K562 (cell line): ENCODE measurements around the gene THBS1. TPM values are rescaled to one million over a fixed set of nuclear protein-coding genes. Genes with fewer than 3 reads are reported as not detected.

ENCODE experiments used
- ATAC-seq: fragments of 200-7000 bp; cut with Tn5 transposase; 3 replicates; pipeline ENCODE4 v1.9.1; 2020; ENCODE audit warnings: moderate library complexity
- BruUV-seq: library from RNA; stranded (reverse); fragments of 400-500 nt; replicated peaks from 2 replicates; lab custom pipeline; 2021; lab: Mats Ljungman, UMichigan
- CTCF ChIA-PET: fragments of 300-600 bp; formaldehyde crosslinking; extraction: SDS; loops from one replicate; lab custom pipeline; 2021; ENCODE audit warnings: low intra/inter-chr PET ratio; lab: Yijun Ruan, JAX
- POLR2A ChIA-PET: fragments of 300-600, 350-650 bp; sonication (Branson Sonifier 250); formaldehyde crosslinking; extraction: SDS; loops from one replicate; lab custom pipeline; 2021; ENCODE audit warnings: antibody characterized with exemption, inconsistent platforms; lab: Yijun Ruan, JAX
- DNase-seq, 4 experiments: peaks; one replicate each; pipeline versions ENCODE4 v3.0.0 to v3.0.0-alpha.2; 2011 to 2018; ENCODE audit warnings: low spot score in 3 of 4, mixed read lengths in 3 of 4; ENCODE audit errors: extremely low read depth in 1 of 4
- FAIRE-seq: peaks from 2 replicates; lab custom pipeline; 2011; peaks lifted over from hg19 to GRCh38; lab: Jason Lieb, UNC
- H2AFZ ChIP-seq: 2 replicates; pipeline ENCODE4 v1.6.0; 2011; ENCODE audit warnings: low read depth, low read length, control low read depth, inconsistent platforms
- H3K27ac ChIP-seq: fragments of 200-600 bp; 3 replicates; pipeline ENCODE4 v1.8.0; 2011; ENCODE audit warnings: low read depth, mild to moderate bottlenecking, control low read depth, inconsistent platforms, low read length, moderate library complexity, mixed read lengths; ENCODE audit errors: extremely low read depth
- H3K27me3 ChIP-seq, 2 experiments: fragments of 300-600 bp in 1 of 2; 2 replicates in 1 of 2; 3 replicates in 1 of 2; pipeline versions ENCODE4 v1.6.0 to v1.8.0; 2011; ENCODE audit warnings: inconsistent platforms in 2 of 2, low read length in 2 of 2, mild to moderate bottlenecking in 1 of 2, mixed read lengths in 1 of 2, moderate library complexity in 1 of 2; ENCODE audit not compliant: control insufficient read depth in 2 of 2, insufficient read depth in 2 of 2
- H3K36me3 ChIP-seq: fragments of 300-600 bp; 3 replicates; pipeline ENCODE4 v1.8.0; 2011; ENCODE audit warnings: mild to moderate bottlenecking, low read length, inconsistent platforms; ENCODE audit not compliant: control insufficient read depth, insufficient read depth
- H3K4me1 ChIP-seq, 2 experiments: fragments of 200-600 bp in 1 of 2; replicated peaks in 1 of 2; 2 replicates in 1 of 2; 3 replicates in 1 of 2; pipeline versions ENCODE4 v1.5.1 to v1.8.0; 2011; ENCODE audit warnings: inconsistent platforms in 2 of 2, low read length in 2 of 2, mild to moderate bottlenecking in 1 of 2, mixed read lengths in 1 of 2, moderate library complexity in 1 of 2; ENCODE audit not compliant: control insufficient read depth in 2 of 2, insufficient read depth in 2 of 2
- H3K4me2 ChIP-seq: 2 replicates; pipeline ENCODE4 v1.6.1; 2011; ENCODE audit warnings: low read length, control low read depth, inconsistent platforms, mixed read lengths; ENCODE audit not compliant: insufficient read depth
- H3K4me3 ChIP-seq: fragments of 200-600 bp; sonication (generic), shearing (Covaris generic); 2 replicates; pipeline ENCODE4 v1.5.1; 2016; ENCODE audit warnings: control low read depth, inconsistent platforms
- H3K79me2 ChIP-seq: fragments of 200-600 bp; 3 replicates; pipeline ENCODE4 v1.8.0; 2011; ENCODE audit warnings: low read length, inconsistent platforms; ENCODE audit not compliant: control insufficient read depth, insufficient read depth
- H3K9ac ChIP-seq, 2 experiments: 2 replicates each; pipeline versions ENCODE4 v1.6.0 to v1.6.1; 2011; ENCODE audit warnings: low read depth in 2 of 2, low read length in 2 of 2, control low read depth in 1 of 2, inconsistent platforms in 1 of 2, mild to moderate bottlenecking in 1 of 2, mixed read lengths in 1 of 2; ENCODE audit not compliant: insufficient read depth in 1 of 2
- H3K9me1 ChIP-seq: one replicate; pipeline ENCODE4 v1.6.0; 2011; ENCODE audit warnings: inconsistent platforms, mild to moderate bottlenecking, low read length, moderate library complexity; ENCODE audit not compliant: control insufficient read depth, insufficient read depth
- H3K9me3 ChIP-seq: replicated peaks from 2 replicates; pipeline ENCODE4 v1.5.1; 2011; ENCODE audit warnings: low read depth, low read length, inconsistent platforms; ENCODE audit not compliant: control insufficient read depth, insufficient read depth
- H4K20me1 ChIP-seq: replicated peaks from 2 replicates; pipeline ENCODE4 v1.6.1; 2011; ENCODE audit warnings: low read length, inconsistent platforms, mixed read lengths; ENCODE audit not compliant: control insufficient read depth, insufficient read depth
- ARID3B ChIP-seq: fragments of 250-450 bp; sonication (Bioruptor Pico); IDR thresholded peaks from 2 replicates; pipeline ENCODE4 v1.4.0; 2020; ENCODE audit warnings: borderline replicate concordance
- CTCFL ChIP-seq: IDR thresholded peaks from 2 replicates; pipeline ENCODE4 v1.6.1; 2011; ENCODE audit warnings: borderline replicate concordance, low read depth, mild to moderate bottlenecking, moderate library complexity, low read length; ENCODE audit not compliant: insufficient read depth, poor library complexity, severe bottlenecking
- NCOA2 ChIP-seq, 2 experiments: fragments of 450-650 bp; IDR thresholded peaks; 2 replicates each; pipeline ENCODE4 v1.6.1; 2018; ENCODE audit warnings: mild to moderate bottlenecking in 2 of 2, moderate library complexity in 1 of 2; ENCODE audit not compliant: partially characterized antibody in 2 of 2
- NELFE ChIP-seq: IDR thresholded peaks from 2 replicates; pipeline ENCODE4 v1.6.1; 2011; ENCODE audit warnings: mild to moderate bottlenecking; ENCODE audit not compliant: insufficient read depth, insufficient read length
- NUFIP1 ChIP-seq: fragments of 450-650 bp; IDR thresholded peaks from 2 replicates; pipeline ENCODE4 v1.6.1; 2018; ENCODE audit not compliant: partially characterized antibody
- RFX1 ChIP-seq: fragments of 450-650 bp; IDR thresholded peaks from 2 replicates; pipeline ENCODE4 v1.6.1; 2016; ENCODE audit warnings: mild to moderate bottlenecking, moderate library complexity
- STAT6 ChIP-seq: sonication (generic); formaldehyde crosslinking; IDR thresholded peaks from 2 replicates; pipeline ENCODE4 v1.8.1; 2023; ENCODE audit warnings: mild to moderate bottlenecking, missing genetic modification reagents
- TRIM24 ChIP-seq, 2 experiments: fragments of 450-650 bp; IDR thresholded peaks; 2 replicates each; pipeline ENCODE4 v1.6.1; 2016
- ZNF639 ChIP-seq, 2 experiments: fragments of 200-800 bp in 1 of 2; sonication (Bioruptor generic) in 1 of 2; sonication (generic) in 1 of 2; formaldehyde crosslinking in 1 of 2; IDR thresholded peaks in 1 of 2; conservative IDR thresholded peaks in 1 of 2; 2 replicates each; pipeline versions ENCODE4 v1.5.0 to v1.6.1; 2016 to 2020; ENCODE audit warnings: missing compliant biosample characterization in 1 of 2, missing genetic modification characterization in 1 of 2, missing genetic modification reagents in 1 of 2
- WGBS: fragments of 100-300 bp; shearing (Covaris generic); methylation state at CpG from one replicate; pipeline ENCODE4 v1.1.6; 2016; ENCODE audit warnings: low coverage, mixed read lengths; ENCODE audit not compliant: insufficient coverage; ENCODE audit errors: missing lambda C conversion rate; 5-methylcytosine and 5-hydroxymethylcytosine counted together
- in situ Hi-C: fragments of 300-500 bp; cut with MboI; formaldehyde crosslinking; loops from 4 replicates; pipeline ENCODE4 v1.15.0; 2018; ENCODE audit warnings: inconsistent platforms, mixed read lengths
- intact Hi-C: fragments of 100-400 bp; cut with micrococcal nuclease; formaldehyde crosslinking; loops from 2 replicates; pipeline ENCODE4 v1.14.2; 2022
- polyA plus RNA-seq, 8 experiments: library from polyadenylated mRNA; depleted of rRNA in 4 of 8; stranded (reverse) in 5 of 8; unstranded in 3 of 8; fragments of >200 nt; fragmentation: Nextera tagmentation in 2 of 8; fragmentation: Illumina TruSeq in 1 of 8; extraction: Ambion mirVana in 2 of 8; extraction: Trizol in 1 of 8; gene quantifications; 2 replicates each; pipeline versions ENCODE4 v1.2.1 to v1.2.3, GENCODE V29; 2011 to 2014; ENCODE audit warnings: inconsistent platforms in 1 of 8, missing spikeins in 1 of 8
- total RNA-seq, 7 experiments: library from RNA; depleted of rRNA in 6 of 7; stranded (reverse); fragments of >200 nt in 6 of 7; fragmentation: Illumina TruSeq in 2 of 7; extraction: Trizol in 2 of 7; gene quantifications; 2 replicates each; pipeline versions ENCODE4 v1.2.1 to v1.2.3, GENCODE V29; 2011 to 2021; ENCODE audit warnings: low replicate concordance in 1 of 7

THBS1 gene
- total and polyA plus RNA-seq, 9 of the 15 experiments (the other 6 are each of a cell fraction or from before 2014, with no cell fraction given), result 0.04 to 1.3 (median 0.40) TPM

GRCh38 chr15:39613861-39614260 lies 33.0 kb downstream of the THBS1 start:
- FAIRE-seq, result no peak

More at GRCh38 chr15:39613861-39614260, 33.0 kb downstream of the THBS1 start:
- CTCF ChIA-PET, result no interaction called here
- no peak for DNase-seq
- H3K27ac ChIP-seq, result no peak overlapping the region
- no peak overlapping the region for H2AFZ ChIP-seq
- TF ChIP-seq CTCFL (no peak), NUFIP1 (no peak), RFX1 (no peak), ZNF639 (CRISPR knock-in tag; conservative IDR thresholded peaks at IDR 0.05 in 1 of 2, IDR thresholded peaks at IDR 0.05 in 1 of 2) (no peak), ARID3B (CRISPR knock-in tag) (no peak), NCOA2 (IDR thresholded peaks at IDR 0.05; ENCODE audit: partially characterized antibody in 2 of 2) (no peak), TRIM24 (IDR thresholded peaks at IDR 0.05) (no peak), STAT6 (CRISPR knock-in tag) (no peak), NELFE (no peak)
- TF ChIP-seq, all 486 proteins: peak for 0
- in situ Hi-C loops (no loop called here), intact Hi-C loops (no loop called here)
- H3K27me3 ChIP-seq, result 0 out of 5 replicates have a peak, but pooled peaks cover 0 to 9% of the 10 kb centered on the region in 2 experiments
- no peaks in the 10 kb centered on the region for H4K20me1 ChIP-seq
- H3K9me1 ChIP-seq, result no peaks in the 10 kb centered on the region
- no peaks in the 10 kb centered on the region for H3K4me1 ChIP-seq
- BruUV-seq, result no TSS peak
- H3K36me3 ChIP-seq, result no peaks in the 10 kb centered on the region
- no peak overlapping the region for H3K9ac ChIP-seq
- H3K4me2 ChIP-seq, result no peak overlapping the region
- no peak overlapping the region for H3K4me3 ChIP-seq
- no peaks in the 10 kb centered on the region for H3K9me3 ChIP-seq
- WGBS, result 2% methylated on average over 2 of the region's 2 CpGs
- no peak for ATAC-seq
- H3K79me2 ChIP-seq, result no peaks in the 10 kb centered on the region
- POLR2A ChIA-PET, result no interaction called here
